ENCODE data around the gene C1orf216. TPM values are rescaled to one million over a fixed set of nuclear protein-coding genes. Genes with fewer than 3 reads are reported as not detected.
"Not testable (repeated sequence)": the region's sequence is repeated elsewhere in the genome, so short reads cannot be mapped to it uniquely, and the experiment has no call there.

Gene C1orf216
- total and polyA plus RNA-seq, 4 experiments from 2014 or later, result 8.5 to 15.2 (median 12.3) TPM

DNA sequence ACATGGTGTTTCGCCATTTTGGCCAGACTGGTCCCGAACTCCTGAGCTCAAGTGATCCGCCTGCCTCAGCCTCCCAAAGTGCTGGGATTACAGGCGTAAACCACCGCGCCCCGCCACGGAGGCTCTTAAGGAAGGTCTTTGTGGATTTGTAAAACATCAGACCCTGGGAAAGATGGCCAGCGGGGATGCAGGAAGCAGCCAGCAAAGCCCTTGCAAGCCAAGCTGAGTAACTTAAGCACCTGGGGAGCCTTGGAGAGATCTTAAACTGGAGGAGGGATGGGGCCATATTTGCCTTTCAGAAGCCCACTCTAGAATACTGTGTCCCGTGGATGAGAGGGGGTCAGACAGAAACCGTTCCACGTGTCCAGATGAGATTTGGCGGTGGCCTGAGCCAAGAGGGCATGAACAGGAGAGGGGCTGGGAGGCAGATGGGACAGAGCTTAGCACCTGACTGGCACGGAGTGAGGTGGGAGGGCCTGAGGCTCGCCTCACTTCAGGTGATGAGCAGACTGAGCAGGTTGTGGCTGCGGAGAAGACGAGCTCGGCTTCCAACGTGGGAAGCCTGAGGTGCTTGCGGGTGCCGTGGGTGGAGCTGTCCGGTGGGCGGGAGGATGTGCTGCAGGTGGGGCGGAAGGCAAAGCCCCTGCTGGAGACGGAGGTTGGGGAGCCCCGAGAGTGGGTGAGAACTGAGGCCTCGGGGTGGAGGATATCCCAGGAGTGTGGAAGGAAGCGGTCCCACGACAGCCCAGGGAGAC lies 11.7 kb downstream of the C1orf216 start:
- no peaks in the 10 kb centered on the region for H3K9me3 ChIP-seq (ENCODE audit: control insufficient read depth in 1 of 2, low read length in 2 of 2)
- Mint-ChIP-seq H3K27me3 (peaks cover 31 to 32% of the 10 kb centered on the region in 2 donors), H3K4me1 (peaks cover 13 to 21% (median 18%) of the 10 kb centered on the region in 4 donors), H3K4me3 (peak overlapping the region; percentile 77 to 94 (median 88)), H3K9me3 (no peaks in the 10 kb centered on the region), H3K36me3 (no peaks in the 10 kb centered on the region), H3K27ac (peak overlapping the region in 6 of 7 donors; percentile 17 to 78 (median 48))
- peak; percentile 17 to 49 (median 29) for DNase-seq
- CTCF ChIA-PET (ENCODE audit: partially characterized antibody), result interaction anchor here (1.3 to 7.7 kb wide), 3 partner anchors 9 to 256 kb away, joined by 3 to 51 read pairs (median 7); partner anchors contain the start of gene C1orf216
- peak overlapping the region in 1 of 2 donors; percentile 42 for H3K4me3 ChIP-seq (ENCODE audit: low read length in 2 of 2)
- H3K27me3 ChIP-seq (ENCODE audit: insufficient read depth, low read length), result peaks cover 4% of the 10 kb centered on the region
- peaks cover 7% of the 10 kb centered on the region for H3K4me1 ChIP-seq (ENCODE audit: insufficient read depth, low read length)
- no peak overlapping the region for H3K27ac ChIP-seq (ENCODE audit: low read depth, low read length)
- POLR2A ChIA-PET (ENCODE audit: partially characterized antibody), result interaction anchor here (1.0 to 1.4 kb wide), 2 partner anchors 11 to 63 kb away, joined by 3 to 5 read pairs; partner anchors contain the start of gene CLSPN
- H3K36me3 ChIP-seq (ENCODE audit: insufficient read depth, low read length), result no peaks in the 10 kb centered on the region
- intact Hi-C loops (cut with micrococcal nuclease), result no loop called here

DNA sequence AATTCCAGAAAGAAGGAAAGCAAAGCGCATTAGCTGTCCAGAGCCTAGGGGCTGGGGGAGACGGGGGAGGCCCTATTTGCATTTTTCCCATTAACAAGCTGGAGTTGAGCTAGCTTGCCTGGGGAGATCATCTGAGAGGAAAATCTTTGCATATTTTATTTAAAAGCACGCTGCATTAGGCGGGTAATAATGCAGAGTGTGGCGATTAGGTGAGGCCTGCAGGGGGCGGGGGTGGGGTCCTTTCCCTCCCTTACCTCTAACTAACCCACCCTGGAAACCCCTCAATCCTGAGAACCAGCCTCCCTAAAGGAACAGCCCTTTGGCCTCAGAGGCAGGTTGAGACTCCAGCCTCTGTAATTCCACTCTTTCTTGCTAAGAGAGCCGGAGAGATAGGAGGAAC lies 16.2 kb downstream of the C1orf216 start:
- CTCF ChIA-PET (ENCODE audit: partially characterized antibody), result interaction anchor here (3.3 to 7.7 kb wide), 2 partner anchors 13 to 25 kb away, joined by 15 to 51 read pairs; partner anchors contain the start of gene C1orf216
- Histone ChIP-seq H3K27me3 (ENCODE audit: insufficient read depth, low read length) (peaks cover 9% of the 10 kb centered on the region), H3K27ac (ENCODE audit: low read depth, low read length) (no peak overlapping the region), H3K4me3 (ENCODE audit: low read length in 2 of 2) (no peak overlapping the region), H3K9me3 (ENCODE audit: control insufficient read depth in 1 of 2, low read length in 2 of 2) (no peaks in the 10 kb centered on the region), H3K36me3 (ENCODE audit: insufficient read depth, low read length) (no peaks in the 10 kb centered on the region), H3K4me1 (ENCODE audit: insufficient read depth, low read length) (peaks cover 6% of the 10 kb centered on the region)
- peaks cover 43 to 48% of the 10 kb centered on the region in 2 donors for H3K27me3 Mint-ChIP-seq
- H3K27ac Mint-ChIP-seq, result no peak overlapping the region
- DNase-seq, result no peak
- POLR2A ChIA-PET (ENCODE audit: partially characterized antibody), result no interaction called here
- no peaks in the 10 kb centered on the region for H3K36me3 Mint-ChIP-seq
- H3K4me3 Mint-ChIP-seq, result no peak overlapping the region
- H3K9me3 Mint-ChIP-seq, result peaks cover 0 to 2% (median 0%) of the 10 kb centered on the region in 8 donors
- H3K4me1 Mint-ChIP-seq, result peaks cover 6 to 10% (median 8%) of the 10 kb centered on the region in 4 donors
- intact Hi-C loops (cut with micrococcal nuclease), result no loop called here

DNA sequence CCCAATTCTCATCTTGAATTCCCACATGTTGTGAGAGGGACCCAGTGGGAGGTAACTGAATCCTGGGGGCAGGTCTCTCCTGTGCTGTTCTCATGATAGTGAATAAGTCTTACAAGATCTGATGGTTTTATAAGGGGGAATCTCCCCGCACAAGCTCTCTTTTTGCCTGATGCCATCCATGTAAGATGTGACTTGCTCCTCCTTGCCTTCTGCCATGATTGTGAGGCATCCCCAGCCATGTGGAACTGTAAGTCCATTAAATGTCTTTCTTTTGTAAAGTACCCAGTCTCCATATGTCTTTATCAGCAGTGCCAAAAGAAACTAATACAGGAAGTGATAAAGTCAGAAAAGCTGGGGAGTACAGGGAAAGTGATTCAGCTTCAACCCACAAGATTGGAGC lies 19.5 kb downstream of the C1orf216 start:
- H3K27ac ChIP-seq (ENCODE audit: low read depth, low read length); H3K4me3 ChIP-seq (ENCODE audit: low read length in 2 of 2); H3K27ac Mint-ChIP-seq; H3K36me3 ChIP-seq (ENCODE audit: insufficient read depth, low read length); intact Hi-C loops (cut with micrococcal nuclease); H3K4me1 ChIP-seq (ENCODE audit: insufficient read depth, low read length); DNase-seq; H3K4me3 Mint-ChIP-seq; H3K4me1 Mint-ChIP-seq; H3K9me3 ChIP-seq (ENCODE audit: control insufficient read depth in 1 of 2, low read length in 2 of 2); H3K36me3 Mint-ChIP-seq; H3K27me3 ChIP-seq (ENCODE audit: insufficient read depth, low read length); POLR2A ChIA-PET (ENCODE audit: partially characterized antibody); H3K9me3 Mint-ChIP-seq: not testable (repeated sequence)
- CTCF ChIA-PET (ENCODE audit: partially characterized antibody), result interaction anchor here (0.9 kb wide), 1 partner anchor 12 kb away, joined by 3 read pairs; no protein-coding TSS in a partner anchor
- H3K27me3 Mint-ChIP-seq, result peaks cover 33 to 38% of the 10 kb centered on the region in 2 donors

DNA sequence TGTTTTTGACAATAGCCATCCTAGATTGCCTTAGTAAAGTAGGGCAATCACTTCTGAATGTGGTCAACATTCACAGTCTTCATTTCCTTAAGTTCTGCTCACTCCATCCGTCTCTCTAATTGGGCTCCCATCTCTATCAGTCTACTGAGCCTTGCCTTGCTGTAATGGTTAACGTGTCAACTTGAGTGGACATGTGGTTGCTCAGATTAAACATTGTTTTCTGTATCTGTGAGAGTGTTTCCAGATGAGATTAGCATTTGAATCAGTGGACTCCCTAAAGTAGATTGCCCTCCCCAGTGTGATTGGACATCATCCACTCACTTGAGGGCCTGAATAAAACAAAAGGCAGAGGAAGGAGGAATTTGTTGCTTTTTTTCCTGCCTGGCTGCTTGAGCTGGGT lies 26.4 kb downstream of the C1orf216 start:
- H3K9me3 Mint-ChIP-seq, result no peaks in the 10 kb centered on the region
- H3K27ac Mint-ChIP-seq, result no peak overlapping the region
- no peak overlapping the region for H3K4me3 Mint-ChIP-seq
- Histone ChIP-seq H3K36me3 (ENCODE audit: insufficient read depth, low read length) (no peaks in the 10 kb centered on the region), H3K9me3 (ENCODE audit: control insufficient read depth in 1 of 2, low read length in 2 of 2) (no peaks in the 10 kb centered on the region), H3K4me1 (ENCODE audit: insufficient read depth, low read length) (no peaks in the 10 kb centered on the region), H3K27me3 (ENCODE audit: insufficient read depth, low read length) (no peaks in the 10 kb centered on the region), H3K4me3 (ENCODE audit: low read length in 2 of 2) (no peak overlapping the region), H3K27ac (ENCODE audit: low read depth, low read length) (no peak overlapping the region)
- no peak for DNase-seq
- intact Hi-C loops (cut with micrococcal nuclease), result no loop called here
- POLR2A ChIA-PET (ENCODE audit: partially characterized antibody), result no interaction called here
- CTCF ChIA-PET (ENCODE audit: partially characterized antibody), result interaction anchor here (2.1 kb wide), 1 partner anchor 23 kb away, joined by 9 read pairs; no protein-coding TSS in a partner anchor
- peaks cover 14% of the 10 kb centered on the region in 2 donors for H3K27me3 Mint-ChIP-seq
- no peaks in the 10 kb centered on the region for H3K36me3 Mint-ChIP-seq
- H3K4me1 Mint-ChIP-seq, result no peaks in the 10 kb centered on the region

DNA sequence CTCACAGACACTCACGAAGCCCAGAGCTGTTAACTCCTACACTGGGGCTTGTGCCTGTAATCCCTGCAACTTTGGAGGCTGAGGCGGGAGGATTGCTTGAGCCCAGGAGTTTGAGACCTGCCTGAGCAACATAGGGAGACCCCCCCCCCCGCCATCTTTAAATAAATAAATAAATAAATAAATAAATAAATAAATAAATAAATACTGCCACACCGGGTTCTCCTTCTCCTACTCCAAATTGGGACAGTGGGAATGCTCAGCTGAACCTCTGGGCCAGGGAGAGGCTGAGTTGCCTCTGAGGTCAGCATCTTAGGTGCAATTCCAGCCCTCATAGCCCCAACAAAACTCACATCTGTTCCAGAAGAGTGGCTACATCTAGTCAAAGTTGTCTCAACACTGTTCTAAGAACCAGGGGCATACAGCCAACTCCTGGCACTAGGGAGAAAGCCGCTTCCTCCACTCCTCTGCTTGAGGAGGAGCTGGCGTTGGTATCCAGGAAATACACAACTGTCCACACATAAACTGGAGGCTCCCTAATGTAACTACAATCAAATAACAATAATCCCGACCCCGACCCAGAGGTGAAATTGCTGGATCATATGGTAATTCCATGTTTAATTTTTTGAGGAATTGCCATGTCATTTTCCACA lies 27.0 kb downstream of the C1orf216 start:
- intact Hi-C loops (cut with micrococcal nuclease), result no loop called here
- H3K27ac ChIP-seq (ENCODE audit: low read depth, low read length), result no peak overlapping the region
- Mint-ChIP-seq H3K4me3 (no peak overlapping the region), H3K27me3 (peaks cover 14 to 17% of the 10 kb centered on the region in 2 donors), H3K36me3 (no peaks in the 10 kb centered on the region), H3K27ac (no peak overlapping the region), H3K4me1 (no peaks in the 10 kb centered on the region), H3K9me3 (no peaks in the 10 kb centered on the region)
- H3K9me3 ChIP-seq (ENCODE audit: control insufficient read depth in 1 of 2, low read length in 2 of 2), result no peaks in the 10 kb centered on the region
- CTCF ChIA-PET (ENCODE audit: partially characterized antibody), result interaction anchor here (1.9 to 2.1 kb wide), 2 partner anchors 12 to 24 kb away, joined by 3 to 9 read pairs; no protein-coding TSS in a partner anchor
- no peaks in the 10 kb centered on the region for H3K4me1 ChIP-seq (ENCODE audit: insufficient read depth, low read length)
- H3K4me3 ChIP-seq (ENCODE audit: low read length in 2 of 2), result no peak overlapping the region
- H3K27me3 ChIP-seq (ENCODE audit: insufficient read depth, low read length), result no peaks in the 10 kb centered on the region
- no peak for DNase-seq
- H3K36me3 ChIP-seq (ENCODE audit: insufficient read depth, low read length), result no peaks in the 10 kb centered on the region
- POLR2A ChIA-PET (ENCODE audit: partially characterized antibody), result no interaction called here

DNA sequence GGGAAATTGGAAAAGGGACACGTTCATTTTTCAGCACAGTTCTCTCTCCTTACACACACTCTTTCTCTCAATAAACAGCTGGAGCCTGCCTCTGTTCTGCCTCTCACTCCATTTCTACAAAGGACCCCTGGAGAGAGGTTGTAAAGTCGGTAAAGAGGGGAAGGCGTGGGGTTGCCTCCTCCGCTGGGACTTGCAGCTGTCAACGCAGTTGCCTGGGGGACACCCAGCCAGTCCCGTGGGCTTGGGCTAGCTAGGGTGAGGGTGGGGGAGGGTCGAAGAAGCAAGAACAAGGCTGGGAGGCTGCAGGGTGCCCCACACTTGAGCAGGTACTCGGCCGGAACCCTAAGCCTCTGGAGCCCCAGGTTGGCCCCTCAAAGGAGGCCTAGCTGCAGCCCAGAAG lies 27.6 kb downstream of the C1orf216 start:
- CTCF ChIA-PET (ENCODE audit: partially characterized antibody), result interaction anchor here (1.9 to 2.1 kb wide), 2 partner anchors 13 to 24 kb away, joined by 3 to 9 read pairs; no protein-coding TSS in a partner anchor
- Mint-ChIP-seq H3K27me3 (peaks cover 15 to 21% of the 10 kb centered on the region in 2 donors), H3K27ac (no peak overlapping the region), H3K9me3 (no peaks in the 10 kb centered on the region), H3K36me3 (no peaks in the 10 kb centered on the region), H3K4me3 (no peak overlapping the region), H3K4me1 (peaks cover 0 to 2% (median 0%) of the 10 kb centered on the region in 4 donors)
- Histone ChIP-seq H3K27ac (ENCODE audit: low read depth, low read length) (no peak overlapping the region), H3K4me1 (ENCODE audit: insufficient read depth, low read length) (no peaks in the 10 kb centered on the region), H3K4me3 (ENCODE audit: low read length in 2 of 2) (no peak overlapping the region), H3K36me3 (ENCODE audit: insufficient read depth, low read length) (no peaks in the 10 kb centered on the region), H3K27me3 (ENCODE audit: insufficient read depth, low read length) (no peaks in the 10 kb centered on the region), H3K9me3 (ENCODE audit: control insufficient read depth in 1 of 2, low read length in 2 of 2) (no peaks in the 10 kb centered on the region)
- POLR2A ChIA-PET (ENCODE audit: partially characterized antibody), result no interaction called here
- no peak for DNase-seq
- intact Hi-C loops (cut with micrococcal nuclease), result no loop called here

DNA sequence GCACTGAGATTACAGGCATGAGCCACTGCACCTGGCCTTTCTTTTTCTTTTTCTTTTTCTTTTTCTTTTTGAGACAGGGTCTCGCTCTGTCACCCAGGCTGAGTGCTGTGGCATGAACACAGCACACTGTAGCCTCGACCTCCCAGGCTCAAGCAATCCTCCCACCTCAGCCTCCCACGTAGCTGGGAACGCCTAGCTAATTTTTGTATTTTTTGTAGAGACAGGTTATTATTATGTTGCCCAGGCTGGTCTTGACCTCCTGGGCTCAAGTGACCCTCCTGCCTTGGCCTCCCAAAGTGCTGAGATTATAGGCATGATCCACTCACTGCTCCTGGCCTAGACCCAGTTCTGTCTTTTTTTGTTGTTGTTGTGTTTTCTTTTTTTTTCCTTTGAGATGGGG lies 28.6 kb downstream of the C1orf216 start:
- POLR2A ChIA-PET (ENCODE audit: partially characterized antibody); H3K4me1 Mint-ChIP-seq; H3K4me3 ChIP-seq (ENCODE audit: low read length in 2 of 2); H3K9me3 Mint-ChIP-seq; H3K27ac ChIP-seq (ENCODE audit: low read depth, low read length); H3K27me3 ChIP-seq (ENCODE audit: insufficient read depth, low read length); H3K27ac Mint-ChIP-seq; DNase-seq; H3K9me3 ChIP-seq (ENCODE audit: control insufficient read depth in 1 of 2, low read length in 2 of 2); intact Hi-C loops (cut with micrococcal nuclease); H3K4me1 ChIP-seq (ENCODE audit: insufficient read depth, low read length); H3K36me3 ChIP-seq (ENCODE audit: insufficient read depth, low read length); H3K36me3 Mint-ChIP-seq: not testable (repeated sequence)
- Mint-ChIP-seq H3K4me3 (peak overlapping the region in 1 of 8 donors; percentile 21), H3K27me3 (peaks cover 16% of the 10 kb centered on the region in 2 donors)
- CTCF ChIA-PET (ENCODE audit: partially characterized antibody), result interaction anchor here (1.9 to 2.1 kb wide), 2 partner anchors 14 to 25 kb away, joined by 3 to 9 read pairs; no protein-coding TSS in a partner anchor
